NCI-H524 treated with DMSO at 0.1 percent for 48 hours (cell line): Measurements from ENCODE around the gene GCFC2.
"Not testable (repeated sequence)": the region's sequence is repeated elsewhere in the genome, so short reads cannot be mapped to it uniquely, and the experiment has no call there.

Experiments
- DNase-seq: peaks from one replicate; lab custom pipeline; 2025; lab: John Stamatoyannopoulos, UW

Gene GCFC2

DNA sequence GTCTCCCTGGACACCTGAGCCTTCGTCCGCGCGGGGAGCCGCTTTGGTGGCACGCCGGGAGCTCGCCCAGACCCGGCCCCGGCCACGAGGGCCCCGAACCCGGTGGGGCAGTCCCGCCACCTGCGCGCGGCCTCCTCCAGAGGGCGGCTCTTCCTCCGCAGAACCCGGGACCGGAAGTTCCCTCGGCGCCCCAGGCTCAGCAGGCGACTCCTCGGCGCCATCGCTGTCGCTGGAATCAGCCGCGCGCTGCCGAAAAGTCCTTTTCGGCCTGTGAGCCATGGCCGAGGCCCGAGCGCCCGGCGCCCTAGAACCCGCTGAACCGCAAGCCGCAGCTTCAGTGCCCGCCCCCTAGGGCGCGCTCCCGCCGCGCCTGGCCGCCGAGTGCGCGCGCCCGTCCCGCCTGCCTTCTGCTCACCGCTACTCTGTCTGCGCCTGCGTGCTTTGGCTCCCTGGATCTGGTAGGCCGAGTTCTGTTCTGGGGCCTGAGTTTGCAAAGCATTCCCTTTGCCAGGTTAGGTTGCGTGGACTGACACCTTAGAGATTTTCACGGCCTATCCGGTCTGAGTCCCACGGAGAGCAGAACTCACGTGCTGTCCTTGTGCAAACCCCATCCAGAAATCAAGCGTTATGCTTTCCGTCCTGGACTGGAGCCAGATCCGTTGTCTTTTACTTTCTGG, at the start of gene GCFC2:
TSS of gene GCFC2 (minus strand) at position 339 of the 677 bp plus-strand sequence. CDS start at position 279, 60 bp downstream.
- peak; percentile 55 for DNase-seq

DNA sequence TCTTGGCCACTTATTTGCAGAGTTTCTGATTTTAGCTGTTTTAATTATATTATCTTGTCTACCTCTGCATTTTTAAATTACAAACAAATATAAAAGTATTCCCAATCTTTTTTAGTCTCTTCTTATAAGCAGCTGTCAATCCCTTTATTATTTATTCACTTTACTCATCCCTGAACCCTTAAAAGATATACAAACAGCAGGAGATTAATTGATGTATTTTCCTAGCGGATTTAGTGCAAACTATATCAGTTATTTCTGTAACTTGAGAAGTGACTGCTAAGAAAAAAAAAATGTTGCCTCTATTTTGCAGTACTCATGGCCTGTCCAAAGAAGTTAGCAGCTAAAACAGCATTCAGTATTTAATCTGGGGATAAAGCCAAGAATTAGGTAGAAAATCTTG, 42.1 kb upstream of the GCFC2 start:
- DNase-seq, result no peak

DNA sequence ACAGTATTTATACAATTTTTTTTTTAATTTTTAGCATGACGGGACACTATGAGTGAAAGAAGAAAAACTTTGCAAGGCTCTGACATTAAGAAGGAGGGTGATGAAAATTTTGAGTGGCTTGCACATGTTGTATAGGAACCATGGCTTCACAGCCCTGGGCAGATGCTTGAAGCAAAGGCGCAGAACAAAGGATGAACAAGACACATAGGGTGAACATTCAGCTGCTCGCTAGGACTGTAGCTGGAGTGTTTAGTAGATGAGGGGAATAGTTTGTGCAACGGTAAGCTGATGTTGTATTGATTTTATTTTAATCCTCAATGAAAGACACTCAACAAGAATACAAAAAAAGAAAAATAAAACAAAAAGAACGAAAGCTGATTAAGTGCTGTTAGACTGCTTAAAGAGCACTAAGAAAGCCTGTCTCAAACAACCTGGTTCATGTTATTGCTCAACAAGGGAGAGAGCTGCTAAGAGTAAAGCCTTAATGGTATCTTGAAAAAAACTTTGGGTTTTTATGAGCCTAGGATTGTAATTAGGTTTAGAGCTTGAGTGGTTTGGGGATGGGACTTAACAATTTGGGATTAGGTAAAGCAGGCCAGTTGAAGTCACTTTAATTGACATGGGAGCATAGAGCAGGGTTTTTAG, 41.2 kb upstream of the GCFC2 start:
- DNase-seq, result peak; percentile 25

DNA sequence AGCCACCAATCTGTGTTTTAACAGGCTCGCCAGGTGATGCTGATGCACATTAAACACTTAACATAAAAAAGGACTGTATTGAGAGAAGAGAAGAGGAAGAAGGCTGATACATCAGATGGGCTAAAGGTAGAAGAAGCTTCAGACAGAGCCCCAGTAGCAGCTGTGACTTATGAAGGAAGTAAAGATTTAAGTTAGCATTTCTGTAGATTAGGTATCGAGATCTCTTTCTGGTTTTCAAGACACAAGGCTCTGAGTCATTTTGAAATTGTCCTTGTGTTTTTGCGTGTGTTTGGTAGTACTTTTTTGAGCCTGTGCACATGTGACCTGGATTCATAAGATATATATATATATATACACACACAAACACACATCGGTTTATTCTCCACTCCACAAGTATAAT, 40.6 kb upstream of the GCFC2 start:
- DNase-seq, result no peak

DNA sequence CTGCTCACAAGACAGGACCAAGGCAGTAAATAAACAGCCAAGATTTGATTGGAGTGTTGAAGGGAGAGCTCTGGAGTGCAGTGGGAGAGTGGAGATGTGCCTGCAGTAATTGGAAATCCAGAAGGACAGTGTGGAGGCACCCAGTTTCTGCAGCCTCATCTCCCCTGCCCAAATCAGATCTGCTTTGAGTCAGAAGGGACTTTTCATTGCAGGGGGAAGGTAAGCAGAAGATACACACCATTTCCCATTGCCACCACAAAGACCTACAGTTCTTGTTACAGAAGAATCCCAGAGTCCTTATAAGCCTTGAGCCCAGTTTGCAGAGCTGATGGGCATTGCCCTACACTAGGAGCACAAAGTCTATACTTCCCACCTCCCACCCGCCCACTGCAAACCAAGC, 27.2 kb upstream of the GCFC2 start:
- DNase-seq, result no peak

DNA sequence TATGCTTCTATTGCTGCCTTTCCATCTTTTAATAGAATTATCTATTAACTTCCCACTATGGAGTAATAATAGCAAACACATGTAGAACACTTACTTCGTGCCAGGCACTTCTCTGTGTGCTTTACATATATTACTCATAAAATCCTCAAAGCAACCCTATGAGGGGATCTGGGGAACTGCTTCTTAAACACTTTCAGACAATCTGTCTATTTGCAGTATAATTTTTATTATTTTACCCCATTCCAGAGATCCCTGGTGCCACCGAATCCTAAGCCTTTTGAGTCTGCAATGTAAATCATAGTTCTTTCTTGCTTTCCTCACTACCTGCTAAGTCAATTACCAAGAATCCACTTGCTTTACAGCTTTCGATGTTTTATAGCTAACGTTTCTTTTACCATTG, 25.6 kb upstream of the GCFC2 start:
- no peak for DNase-seq

DNA sequence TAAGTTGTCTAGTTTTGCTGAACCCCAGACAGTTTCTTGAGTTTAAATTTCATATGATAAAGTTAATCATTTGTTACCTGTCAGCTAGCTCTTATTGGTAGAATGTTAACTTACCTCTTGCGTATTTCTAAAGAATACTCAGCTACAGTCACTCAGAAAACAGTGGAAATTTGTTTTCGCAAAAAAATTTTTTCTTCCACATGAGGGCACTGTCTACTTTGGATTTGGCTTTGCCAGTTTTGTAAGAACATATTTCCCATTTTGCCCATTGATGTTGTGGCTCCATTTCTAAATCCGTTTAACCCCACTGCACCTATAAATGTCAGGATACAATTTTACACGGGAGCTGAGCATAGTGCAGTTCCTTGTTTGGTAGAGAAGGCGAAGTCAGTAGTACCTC, 19.1 kb upstream of the GCFC2 start:
- DNase-seq, result no peak

DNA sequence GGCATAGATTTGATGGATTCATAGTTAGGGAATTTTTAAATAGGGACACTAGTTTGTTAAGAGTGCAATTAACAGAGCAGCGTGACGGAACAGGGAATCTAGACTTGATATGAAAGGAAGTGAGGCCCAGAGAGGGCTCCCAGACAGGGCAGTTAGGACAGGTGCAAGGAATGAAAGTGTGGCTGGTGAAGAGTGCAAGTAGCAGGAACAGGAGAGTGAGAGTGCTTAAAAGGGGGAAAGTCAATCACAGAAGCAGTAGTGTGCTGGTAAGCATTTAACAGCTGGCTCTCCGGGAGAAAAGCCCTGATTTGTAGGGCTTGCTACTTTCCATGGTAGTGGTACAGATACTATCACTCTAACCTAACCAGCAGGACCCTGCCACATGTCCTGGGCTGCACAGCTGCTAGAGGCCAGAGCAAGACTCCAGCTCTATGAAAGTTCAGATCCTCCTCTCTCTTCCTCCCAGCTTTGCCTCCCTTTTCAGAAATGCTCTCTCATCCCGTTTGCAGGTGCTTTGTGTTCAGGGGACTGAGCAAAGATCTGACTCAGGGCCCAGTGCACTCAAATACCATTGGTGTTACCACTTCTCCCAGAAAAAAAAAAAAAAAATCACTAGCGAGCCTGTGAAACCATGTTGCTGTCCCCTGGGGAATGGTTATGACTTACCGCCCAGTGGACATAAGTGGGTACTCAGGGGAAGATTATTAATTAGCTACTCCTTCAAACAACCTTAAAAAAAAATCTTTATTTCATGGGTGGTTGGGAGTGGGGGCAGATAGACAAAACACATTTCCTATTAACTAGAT, 18.1 kb upstream of the GCFC2 start:
- DNase-seq, result peak; percentile 31

DNA sequence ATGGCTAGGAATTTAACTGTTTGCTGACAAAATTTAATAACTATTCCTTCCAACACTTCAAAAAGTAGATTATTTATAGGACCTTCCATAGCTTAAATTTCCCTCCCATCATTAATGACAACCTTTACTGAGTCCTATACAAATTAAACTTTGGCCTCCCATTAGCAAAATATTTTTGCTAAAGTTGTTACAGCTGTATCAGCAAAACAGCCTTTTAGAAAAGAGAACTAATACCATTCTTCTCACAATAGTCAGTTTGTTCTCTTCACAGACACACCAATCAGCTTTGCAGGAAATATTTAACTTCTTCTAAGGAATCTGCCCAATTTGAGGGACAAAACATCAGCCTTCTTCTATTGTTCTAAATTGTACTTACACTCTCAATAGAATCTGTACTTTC, 12.0 kb upstream of the GCFC2 start:
- no peak for DNase-seq

DNA sequence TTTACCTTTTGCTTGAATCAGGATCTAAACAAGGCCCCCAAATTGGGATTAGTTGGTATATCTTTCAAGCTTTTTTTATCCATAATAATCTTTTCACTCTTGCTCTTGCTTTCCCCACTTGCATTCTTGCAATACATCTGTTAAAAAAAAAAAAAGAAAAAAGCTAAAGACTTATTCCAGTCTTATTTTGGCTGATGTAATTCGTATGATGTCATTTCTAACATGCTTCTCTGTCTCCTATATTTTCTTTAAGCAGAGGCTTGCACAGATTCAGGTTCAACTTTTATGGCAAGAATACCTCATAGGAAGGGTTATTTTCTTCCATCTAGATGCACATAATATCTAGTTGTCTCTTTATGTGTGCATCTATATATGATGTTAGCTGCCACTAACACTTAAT, 9.8 kb upstream of the GCFC2 start:
- no peak for DNase-seq

DNA sequence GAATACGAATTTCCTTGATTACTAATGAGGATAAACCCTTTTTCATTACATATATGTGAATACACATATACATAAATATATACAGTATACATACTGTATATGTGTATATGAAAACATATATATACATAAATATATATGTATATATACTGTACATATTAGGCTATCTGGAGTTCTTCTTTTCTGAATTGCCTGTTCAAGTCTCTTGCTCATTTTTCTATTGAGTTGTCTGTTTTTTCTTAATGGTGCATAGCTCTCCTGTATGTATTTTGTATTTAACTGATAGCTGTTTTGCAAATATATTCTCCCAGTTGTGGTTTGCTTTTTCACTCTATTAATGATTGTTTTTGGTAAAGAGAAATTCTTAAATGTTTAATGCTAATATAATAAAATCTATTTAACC, 8.9 kb upstream of the GCFC2 start:
- DNase-seq, result no peak

DNA sequence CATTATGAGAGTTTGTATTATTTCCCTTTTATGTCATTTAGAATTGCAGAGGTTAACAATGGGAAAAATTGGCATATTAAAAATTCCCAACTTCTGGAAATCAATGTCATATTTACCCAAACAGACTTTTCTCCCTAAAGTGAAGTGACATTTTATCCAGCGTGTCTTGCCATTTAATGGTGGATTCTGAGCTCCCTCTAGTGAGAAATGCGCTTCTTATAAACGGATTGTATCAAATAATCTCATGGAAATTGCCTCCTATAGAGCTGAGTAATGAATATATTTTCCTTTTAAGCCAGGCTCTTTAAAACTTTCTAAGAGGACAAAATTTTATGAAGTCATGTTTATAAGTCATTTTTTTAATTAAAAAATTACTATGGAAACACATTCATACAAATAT, 5.7 kb upstream of the GCFC2 start:
- DNase-seq, result no peak

DNA sequence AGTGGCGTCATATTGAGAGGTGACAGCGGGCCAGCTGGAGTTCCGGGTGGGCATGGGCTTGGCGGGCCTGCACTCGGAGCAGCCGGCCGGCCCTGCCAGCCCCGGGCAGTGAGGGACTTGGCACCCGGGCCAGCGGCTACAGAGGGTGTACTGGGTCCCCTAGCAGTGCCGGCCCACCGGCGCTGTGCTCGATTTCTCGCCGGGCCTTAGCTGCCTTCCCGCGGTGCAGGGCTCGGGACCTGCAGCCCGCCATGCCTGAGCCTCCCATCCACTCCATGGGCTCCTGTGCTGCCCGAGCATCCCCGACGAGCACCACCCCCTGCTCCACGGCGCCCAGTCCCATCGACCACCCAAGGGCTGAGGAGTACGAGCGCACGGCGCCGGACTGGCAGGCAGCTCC, 875 bp upstream of the GCFC2 start:
- not testable (repeated sequence) for DNase-seq

DNA sequence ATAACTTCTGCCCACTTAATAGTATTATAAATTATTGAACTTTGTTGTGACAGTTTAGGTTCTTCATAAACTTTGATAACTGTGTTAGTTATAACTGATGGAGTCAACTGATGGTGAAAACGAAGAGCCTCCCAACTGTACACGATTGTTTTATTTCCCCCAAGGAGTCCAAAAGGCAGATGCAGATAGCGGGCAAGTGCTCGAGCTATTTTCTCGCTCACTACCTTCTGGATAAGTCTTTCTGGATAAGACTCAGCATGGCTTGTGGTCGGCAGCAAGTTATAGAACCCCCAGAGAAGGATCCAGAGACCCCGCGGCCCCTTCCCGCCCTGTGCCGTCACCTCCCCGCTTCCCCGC, 517 bp downstream of the GCFC2 start:
- DNase-seq, result no peak

DNA sequence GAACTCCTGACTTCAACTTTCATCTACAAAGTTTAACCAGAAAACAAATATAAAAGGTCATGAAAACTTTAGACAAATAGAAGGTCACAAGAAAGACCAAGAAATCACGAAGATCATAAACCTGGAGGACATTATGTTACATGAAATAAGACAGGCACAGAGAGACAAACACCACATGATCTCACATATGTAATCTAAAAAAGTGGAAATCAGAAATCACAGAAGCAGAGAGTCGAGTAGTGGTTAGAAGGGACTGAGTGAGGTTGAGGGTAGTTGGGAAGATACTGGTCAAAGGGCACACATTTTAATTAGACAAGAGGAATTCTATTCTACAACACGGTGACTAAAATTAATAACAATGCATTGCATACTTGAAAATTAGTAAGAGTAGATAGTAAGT, 1.4 kb downstream of the GCFC2 start:
- no peak for DNase-seq

DNA sequence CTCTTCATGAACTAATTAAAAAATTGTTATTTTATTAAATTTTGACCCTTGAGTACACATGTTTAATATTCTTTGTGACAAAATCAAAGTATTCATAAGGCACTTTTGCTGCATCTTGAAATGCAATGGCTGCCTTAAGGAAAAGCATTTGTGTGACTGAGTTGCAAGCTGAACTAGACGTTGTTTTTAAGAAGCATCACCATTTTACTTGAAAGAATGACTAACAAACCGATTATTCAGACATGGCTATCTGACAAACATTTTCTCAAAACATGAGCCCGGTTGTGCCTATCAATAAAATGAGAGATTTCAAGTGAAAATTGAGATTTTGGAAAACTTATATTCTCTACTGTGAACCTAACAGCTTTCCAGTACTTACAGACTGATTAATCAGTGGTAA, 2.8 kb downstream of the GCFC2 start:
- DNase-seq, result no peak

DNA sequence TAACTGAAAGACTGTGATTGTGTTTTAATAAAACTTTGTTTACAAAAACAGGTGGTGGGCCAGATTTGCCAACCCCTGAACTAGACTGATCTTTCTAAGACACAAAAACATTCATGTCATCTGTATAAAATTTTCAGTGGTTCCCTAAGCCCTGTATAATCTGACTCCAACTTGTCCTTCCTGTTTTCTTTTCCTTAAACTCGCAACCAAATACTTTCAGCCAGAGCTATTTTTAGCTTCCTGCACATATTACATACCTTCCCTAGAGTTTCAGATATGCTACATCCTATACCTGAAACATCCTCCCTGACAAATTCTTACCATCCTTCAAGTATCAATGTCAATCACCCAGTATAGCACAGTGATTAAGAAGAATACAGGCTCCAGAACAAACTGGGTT, 4.8 kb downstream of the GCFC2 start:
- DNase-seq, result no peak

DNA sequence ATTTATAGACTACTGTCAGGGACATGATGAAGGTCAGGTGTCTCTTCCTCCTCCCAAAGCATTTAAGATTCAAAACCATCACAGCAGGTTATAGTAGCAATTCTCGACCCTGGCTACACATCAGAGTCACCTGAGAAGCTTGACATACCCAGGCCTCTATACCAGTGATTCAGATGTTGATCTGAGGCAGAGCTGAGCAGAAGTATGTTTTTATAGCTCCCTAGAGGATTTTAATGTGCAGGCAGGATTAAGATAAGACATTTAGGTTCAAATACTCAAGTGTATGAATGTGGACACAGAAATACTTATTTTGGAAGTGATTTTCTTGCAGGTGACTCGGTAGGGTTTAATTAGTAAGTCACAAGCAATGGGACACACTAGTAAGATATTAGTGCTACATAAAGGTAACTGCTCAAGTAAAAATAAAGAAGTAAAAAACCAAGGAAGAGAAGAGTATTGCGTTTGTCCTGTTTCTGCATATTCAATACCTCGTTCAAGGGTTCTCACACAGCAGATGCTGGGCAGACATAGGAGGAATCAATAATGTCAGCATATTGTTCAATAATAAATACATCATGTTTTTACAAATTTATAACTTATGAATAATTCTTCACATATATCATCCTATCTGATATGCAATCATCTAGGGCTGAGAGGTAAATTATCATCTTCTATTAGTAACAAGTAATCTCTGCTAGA, 7.0 kb downstream of the GCFC2 start:
- DNase-seq, result no peak

DNA sequence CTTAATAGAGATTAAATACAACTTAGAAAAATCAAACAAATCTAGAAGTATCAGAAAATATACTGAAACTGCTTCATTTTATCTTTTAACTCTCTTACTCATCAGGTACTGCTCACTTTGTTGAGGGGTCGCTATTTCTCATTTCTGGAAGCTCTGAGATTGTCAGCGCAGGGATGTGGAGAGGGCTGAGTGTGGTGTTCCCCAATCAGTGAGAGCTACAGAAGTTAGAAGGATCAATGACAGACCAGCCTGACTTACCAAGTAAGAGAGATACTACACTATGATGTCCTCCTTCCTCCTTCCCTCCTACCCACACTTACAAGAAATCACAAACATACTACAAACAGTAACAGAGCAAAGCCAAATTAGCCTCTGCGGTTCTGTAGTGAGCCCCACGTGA, 8.1 kb downstream of the GCFC2 start:
- DNase-seq, result no peak

DNA sequence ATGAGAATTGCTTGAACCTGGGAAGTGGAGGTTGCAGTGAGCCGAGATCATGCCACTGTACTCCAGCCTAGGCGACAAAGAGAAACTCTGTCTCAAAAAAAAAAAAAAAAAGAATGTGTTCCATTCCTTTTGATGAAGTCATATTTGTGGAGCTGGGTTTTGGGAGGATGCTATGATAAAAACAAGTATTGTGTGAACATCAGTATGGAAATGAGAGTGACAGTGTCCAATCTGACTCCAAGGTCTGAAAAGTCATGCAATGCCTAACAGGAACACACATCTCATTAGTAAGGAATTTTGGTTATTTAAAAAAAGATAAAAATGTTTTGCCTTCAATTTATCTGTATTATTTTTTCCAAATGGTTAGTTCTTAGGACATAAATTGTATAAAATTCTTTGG, 11.8 kb downstream of the GCFC2 start:
- no peak for DNase-seq

DNA sequence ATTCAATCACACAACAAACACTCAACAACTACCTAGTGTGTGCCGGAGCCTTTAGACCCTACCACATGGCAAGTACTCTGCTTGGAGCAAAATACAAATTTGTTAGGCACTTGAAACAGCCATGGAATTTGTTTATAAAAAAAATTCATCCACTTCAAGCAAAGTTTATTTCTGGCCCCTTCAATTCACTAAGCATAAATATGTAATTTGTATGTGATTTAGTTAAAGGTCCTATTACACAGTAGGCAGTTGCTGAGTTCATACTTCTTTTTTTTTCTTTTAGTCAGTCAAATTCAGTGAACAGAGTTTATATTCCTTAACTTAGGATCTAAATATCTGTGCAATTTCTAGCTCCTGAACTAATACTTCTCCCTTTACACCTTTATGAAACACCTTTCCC, 22.5 kb downstream of the GCFC2 start:
- DNase-seq, result no peak

DNA sequence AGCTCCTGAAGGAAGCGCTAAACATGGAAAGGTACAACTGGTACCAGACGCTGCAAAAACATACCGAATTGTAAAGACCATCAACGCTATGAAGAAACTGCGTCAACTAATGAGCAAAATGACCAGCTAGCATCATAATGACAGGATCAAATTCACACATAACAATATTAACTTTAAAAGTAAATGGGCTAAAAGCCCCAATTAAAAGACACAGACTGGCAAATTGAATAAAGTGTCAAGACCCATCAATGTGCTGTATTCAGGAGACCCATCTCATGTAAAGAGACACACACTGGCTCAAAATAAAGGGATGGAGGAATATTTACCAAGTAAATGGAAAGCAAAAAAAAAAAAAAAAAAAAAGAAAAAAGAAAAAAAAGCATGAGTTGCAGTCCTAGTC, 27.3 kb downstream of the GCFC2 start:
- not testable (repeated sequence) for DNase-seq

DNA sequence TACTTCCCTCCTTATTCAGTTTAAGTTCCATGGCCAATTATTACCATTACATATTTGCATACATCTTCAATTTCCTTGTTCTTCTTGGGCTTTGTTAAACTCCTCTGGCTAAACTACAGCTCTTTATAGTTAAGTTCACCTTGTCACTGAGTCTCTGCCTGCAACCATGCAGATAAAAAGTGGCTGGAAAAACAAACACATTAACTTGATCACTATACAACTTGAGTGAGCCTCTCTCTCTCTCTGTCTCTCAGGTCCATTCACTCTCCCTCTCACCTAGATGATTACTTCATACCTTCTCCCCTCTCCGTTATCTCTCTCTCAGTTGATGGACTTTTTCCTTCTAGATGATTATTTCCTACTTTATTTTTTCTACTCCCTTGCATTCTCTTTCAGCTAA, 30.3 kb downstream of the GCFC2 start:
- no peak for DNase-seq
